Posterior vena cava (tissue), 2 donors: Measurements from ENCODE around the gene ABCB9. TPM values are rescaled to one million over a fixed set of nuclear protein-coding genes. Genes with fewer than 3 reads are reported as not detected.
A peak's percentile ranks its signal among the peaks of the same experiment; 100 is the strongest.

Experiments used
- DNase-seq: peaks from one replicate; pipeline ENCODE4 v3.0.0-alpha.2; 2020; ENCODE audit warnings: low spot score
- intact Hi-C, 2 donors: fragments of 100-400 bp; cut with DNase I; formaldehyde crosslinking; loops; one replicate each; pipeline versions ENCODE4 v1.14.1 to v1.14.2; 2022 to 2023
- total RNA-seq, 2 donors: library from RNA; stranded (reverse); fragmentation: NEBNext Ultra II Directional; extraction: Animal tissue kit (Norgen Biotek cat#: 25700); gene quantifications; one replicate each; pipeline ENCODE4 v1.2.1, GENCODE V29; 2021
- donor health status: DM: yes; HTN: yes; CAD: no.
- donor health status: DM: yes; HTN: yes; CAD: no.

The ABCB9 gene
- total RNA-seq, 2 donors from 2014 or later: 3.4 to 5.3 TPM

DNA sequence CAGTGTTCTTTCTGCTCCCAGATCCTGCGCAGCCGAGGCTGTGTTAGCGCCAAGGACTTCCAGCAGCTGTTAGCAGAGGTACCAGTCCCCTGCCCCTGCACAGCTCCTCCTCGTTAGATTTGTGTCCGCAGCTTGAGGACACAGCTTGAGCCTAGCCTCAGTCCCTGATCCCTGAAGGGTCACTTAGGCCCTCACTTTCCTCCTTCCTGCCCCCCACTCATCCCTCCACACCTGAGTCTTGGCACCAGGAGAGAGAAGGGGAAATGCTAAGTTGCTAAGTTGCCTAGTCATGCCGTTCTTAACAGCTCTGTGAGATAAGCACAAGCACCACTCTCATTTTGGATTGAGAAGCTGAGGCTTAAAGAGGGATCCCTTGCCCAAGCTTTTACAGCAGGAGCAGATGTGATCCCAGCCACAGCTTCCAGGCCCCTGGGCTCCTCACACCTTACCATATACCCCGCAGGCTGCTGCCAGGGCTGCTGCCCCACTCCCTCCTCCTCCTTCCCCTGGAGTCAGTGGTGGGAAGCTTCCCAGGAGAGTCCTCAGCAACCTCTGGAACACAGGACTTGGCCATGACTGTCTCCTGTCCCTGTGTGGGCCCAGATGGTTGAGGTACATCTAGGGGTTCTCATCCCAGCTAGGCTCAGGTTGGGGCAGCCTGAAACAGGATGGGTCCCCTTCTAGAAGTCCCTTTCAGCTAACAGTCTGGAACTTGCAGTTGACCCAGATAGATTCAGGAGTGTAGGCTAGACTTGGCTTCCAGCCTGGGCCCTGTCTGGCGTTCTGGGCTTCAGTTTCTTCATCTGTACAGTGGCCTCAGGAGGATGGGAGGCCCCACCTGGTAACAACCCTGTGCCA is 9.8 kb upstream of the ABCB9 start:
- intact Hi-C loops: loop anchor here in 1 of 2 donors (10.0 kb wide), 1 partner anchor 179 kb away; the partner anchor contains the start of gene PITPNM2

DNA sequence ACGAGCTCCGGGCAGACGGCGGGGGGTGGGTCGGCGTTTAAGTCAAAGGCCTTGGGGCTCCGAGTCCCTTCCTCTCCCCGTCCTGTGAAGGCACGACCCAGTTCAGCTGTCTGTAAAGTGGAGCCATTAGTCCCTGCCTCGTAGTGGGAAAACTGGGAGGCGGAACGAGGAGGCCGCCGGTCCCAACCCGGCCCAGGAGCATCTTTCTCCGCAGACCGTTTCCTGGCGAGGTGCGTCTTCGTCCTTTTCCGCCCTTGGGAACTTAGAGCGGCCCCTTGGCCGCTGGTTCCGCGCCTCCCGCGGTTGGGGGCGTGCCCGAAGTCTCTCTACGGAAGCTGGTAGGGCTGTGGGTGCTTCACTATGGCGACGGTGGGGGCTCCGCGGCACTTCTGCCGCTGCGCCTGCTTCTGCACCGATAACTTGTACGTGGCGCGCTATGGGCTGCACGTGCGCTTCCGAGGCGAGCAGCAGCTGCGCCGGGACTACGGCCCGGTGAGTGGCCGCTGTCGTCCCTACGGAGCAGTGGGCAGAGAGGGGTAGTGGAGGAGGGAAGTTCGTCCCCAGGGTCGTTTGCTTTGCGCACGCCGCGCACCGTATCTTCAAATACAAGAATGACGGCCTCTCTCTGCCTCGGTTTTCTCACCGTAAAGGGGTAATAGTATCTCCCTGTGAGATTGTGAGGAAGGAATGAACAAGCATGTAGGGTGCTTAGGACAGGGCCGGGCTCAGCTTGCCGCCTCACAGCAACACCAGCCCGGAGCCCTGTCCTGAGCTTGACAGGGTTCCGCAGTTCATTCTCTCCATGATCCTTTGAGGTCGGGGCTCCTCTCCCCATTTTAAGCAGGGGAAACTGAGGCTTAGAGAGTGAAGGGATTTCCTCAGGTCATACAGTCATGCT is 8.9 kb upstream of the ABCB9 start, which contains the start of gene OGFOD2:
Gene OGFOD2 (plus strand): TSS at position 353 of the 898 bp plus-strand sequence. CDS start 8 bp downstream, at position 361.
- DNase-seq: peak; percentile 97

More for the DNA sequence above, 9.8 kb upstream of the ABCB9 start:
- DNase-seq: no peak

DNA sequence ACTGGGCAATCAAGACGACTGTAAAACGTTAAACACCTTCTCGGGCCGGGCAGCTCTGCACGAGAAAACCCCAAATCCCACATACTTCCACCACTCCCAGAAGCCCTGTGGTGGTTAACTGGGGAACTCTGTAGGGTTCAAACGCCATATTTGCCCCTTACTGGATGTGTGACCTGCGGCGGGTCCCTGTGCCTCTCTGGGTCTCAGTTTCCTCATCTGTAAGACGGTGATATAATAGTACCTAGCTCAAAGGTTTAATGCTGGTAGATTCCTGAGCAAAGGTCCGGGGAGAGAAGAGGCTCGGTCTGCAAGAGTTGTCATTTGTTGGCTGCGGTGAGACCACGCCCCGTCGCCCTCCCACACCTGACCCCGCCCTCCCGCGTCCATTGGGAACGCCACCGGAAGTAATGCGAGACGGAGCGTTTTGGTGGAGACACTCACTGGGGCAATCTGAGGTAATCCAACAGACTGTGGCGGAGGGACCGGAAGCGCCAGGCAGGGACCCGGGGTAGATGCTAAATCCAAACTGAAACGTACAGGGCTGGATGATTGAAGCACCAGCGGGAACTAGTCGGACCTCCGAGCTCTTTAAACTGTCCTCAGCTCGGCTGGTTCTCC is 8.1 kb upstream of the ABCB9 start:
- DNase-seq: peak; percentile 99
- intact Hi-C loops: loop anchor here (5.0 to 10.0 kb wide), 2 partner anchors 178 to 180 kb away; partner anchors contain the start of gene PITPNM2 (in 2 of the 2)

More for the DNA sequence above, 8.9 kb upstream of the ABCB9 start, which contains the start of gene OGFOD2:
- intact Hi-C loops: loop anchor here (5.0 to 10.0 kb wide), 2 partner anchors 177 to 180 kb away; partner anchors contain the start of gene PITPNM2 (in 2 of the 2)

DNA sequence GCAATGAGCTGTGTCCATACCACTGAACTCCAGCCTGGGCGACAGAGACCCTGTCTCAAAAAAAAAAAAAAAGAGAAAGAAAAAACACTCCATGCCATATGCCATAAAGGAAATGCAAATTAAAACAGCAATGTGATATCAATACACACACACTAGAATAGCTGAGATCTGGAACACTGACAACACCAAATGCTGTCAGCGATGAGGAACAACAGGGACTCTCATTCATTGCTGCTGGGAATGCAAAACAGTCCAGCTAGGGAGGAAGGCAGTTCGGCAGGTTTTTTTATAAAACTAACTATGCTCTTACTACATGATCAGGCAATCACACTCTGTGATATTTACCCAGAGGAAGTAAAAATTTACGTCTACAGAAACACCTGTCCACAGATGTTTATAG is 3.4 kb upstream of the ABCB9 start:
- intact Hi-C loops: loop anchor here (5.0 to 10.0 kb wide), 2 partner anchors 183 to 185 kb away; partner anchors contain the start of gene PITPNM2 (in 2 of the 2)
- no peak for DNase-seq

DNA sequence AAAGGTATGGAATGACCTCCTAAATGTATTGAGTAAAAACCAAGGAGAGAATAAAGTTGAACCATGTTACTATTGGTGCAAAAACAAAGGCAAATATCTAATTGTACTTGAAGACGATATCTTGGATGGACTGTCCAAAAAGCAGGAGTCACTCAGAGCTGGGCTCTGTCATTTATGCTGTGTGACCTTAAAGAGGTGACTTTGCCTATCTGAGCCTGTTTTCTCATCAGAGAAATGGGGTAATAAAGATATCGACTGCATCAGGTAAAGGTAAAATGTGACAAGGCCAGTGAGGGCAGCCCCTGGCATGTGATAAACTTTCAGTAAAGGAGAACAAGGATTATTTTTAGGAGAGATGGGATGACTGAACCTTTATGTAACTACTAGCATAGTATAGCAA is 1.8 kb upstream of the ABCB9 start:
- no peak for DNase-seq
- intact Hi-C loops: no loop called here

DNA sequence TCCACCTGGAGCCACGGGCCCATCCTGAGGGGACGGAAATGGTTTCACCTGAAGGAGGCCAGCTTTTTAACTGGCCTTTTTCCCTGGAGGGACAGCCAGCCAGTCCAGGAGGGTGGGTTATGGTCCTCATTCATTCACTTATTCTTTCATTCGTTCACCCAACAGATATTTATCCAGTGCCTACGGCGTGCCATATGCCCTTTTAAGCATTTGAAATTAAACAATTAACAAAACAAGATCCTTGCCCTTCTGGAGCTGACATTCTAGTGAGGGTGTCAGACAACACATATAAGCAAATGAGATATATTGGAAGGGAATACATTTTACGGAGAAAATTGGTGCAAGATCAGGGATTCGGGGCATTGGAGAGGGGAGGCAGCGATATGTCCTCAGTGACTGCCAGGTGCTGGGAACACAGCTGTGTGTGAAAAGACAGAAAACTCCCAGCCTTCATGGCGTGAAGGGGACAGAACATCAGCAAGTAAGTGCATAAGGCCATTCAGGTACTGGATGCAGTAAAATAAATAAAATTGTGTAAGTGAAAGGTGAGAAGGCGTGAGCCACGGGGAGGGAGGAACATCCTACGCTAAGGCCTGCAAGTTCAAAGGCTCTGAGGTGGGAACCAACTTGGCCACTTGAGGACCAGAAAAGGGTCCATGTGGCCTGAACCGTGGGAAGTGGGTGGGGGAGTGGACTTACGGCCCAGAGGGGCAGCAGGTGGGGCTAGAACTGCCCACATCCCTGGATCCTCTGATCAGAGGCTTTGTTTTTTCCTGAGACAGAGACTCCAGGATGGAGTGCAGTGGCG is 684 bp upstream of the ABCB9 start:
- no peak for DNase-seq
- intact Hi-C loops: no loop called here

DNA sequence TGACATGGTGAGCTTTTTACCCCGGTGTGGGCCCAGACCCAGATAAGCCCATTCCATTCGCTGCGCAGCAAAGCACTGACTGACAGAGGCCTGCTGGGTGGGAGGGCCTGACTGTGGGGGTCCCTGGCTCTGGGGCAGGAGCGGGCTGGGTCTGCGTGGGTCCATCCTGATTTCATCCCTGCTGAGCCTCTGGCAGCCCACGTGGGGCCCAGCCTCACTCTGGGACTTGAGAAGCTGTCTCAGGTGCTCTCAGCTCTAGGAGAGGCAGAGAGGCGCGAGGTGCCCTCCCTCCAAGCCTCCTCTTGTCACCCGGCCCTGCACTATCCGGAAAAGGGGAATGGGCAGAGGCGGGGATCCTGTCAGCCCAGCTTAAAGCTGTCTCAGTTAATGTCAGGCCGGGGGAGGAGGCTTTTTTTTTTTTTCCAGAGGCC is 927 bp downstream of the ABCB9 start:
- intact Hi-C loops: no loop called here
- no peak for DNase-seq

DNA sequence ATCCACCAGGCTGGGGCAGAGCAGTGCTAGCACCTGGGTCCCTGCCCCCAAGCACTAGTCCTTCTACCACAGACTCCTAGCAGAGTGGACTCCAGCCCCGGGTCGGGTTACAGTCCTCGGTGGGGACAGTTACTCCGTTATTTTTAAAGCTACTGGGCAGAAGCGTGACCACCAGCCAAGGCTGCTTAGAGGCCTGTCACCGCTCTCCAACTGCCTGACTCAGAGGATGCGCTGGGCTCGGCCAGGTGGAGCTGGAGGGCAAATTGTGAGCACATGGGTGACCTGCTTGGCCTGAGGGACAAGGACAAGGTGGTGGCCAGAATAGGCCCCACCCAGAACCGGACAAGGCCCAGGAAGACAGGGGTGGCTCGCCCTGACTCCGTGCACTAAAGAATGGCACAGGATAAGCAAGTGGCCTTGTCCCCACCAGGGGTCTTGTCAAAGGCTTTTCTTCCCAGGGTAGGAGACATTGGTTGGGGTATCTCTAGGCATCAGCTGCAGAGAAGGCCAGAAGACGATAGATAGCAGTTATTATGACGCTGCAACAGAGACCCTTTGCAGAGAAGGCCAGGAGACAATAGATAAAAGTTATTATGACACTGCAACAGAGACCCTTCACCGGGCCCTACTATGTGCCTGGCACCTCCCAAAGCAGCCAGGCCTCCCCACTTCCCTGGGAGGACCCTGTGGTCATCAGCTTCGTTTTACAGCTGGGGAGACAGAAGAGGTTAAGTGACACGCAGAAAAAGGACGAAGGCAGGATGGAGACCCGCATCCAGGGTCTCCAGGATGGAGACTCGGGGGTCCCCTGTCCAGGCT is 1.6 kb downstream of the ABCB9 start:
- DNase-seq: no peak
- intact Hi-C loops: no loop called here

DNA sequence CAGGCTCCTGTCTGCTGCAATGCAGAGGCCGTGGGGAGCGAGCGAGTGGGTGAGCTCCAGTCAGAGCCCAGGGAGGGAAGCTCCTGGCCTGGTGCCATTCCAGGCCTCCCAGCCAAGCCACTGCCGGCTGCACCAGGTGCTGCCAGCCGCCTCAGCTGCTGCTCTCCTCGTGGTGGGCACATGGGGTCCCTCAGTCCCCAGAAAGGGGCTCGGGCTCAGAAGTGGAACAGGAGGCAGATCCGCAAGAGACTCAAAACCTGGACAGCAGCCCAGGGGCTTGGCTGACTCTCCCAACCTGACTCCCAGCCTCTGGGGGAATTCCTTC is 2.4 kb downstream of the ABCB9 start:
- intact Hi-C loops: no loop called here
- DNase-seq: peak; percentile 82

DNA sequence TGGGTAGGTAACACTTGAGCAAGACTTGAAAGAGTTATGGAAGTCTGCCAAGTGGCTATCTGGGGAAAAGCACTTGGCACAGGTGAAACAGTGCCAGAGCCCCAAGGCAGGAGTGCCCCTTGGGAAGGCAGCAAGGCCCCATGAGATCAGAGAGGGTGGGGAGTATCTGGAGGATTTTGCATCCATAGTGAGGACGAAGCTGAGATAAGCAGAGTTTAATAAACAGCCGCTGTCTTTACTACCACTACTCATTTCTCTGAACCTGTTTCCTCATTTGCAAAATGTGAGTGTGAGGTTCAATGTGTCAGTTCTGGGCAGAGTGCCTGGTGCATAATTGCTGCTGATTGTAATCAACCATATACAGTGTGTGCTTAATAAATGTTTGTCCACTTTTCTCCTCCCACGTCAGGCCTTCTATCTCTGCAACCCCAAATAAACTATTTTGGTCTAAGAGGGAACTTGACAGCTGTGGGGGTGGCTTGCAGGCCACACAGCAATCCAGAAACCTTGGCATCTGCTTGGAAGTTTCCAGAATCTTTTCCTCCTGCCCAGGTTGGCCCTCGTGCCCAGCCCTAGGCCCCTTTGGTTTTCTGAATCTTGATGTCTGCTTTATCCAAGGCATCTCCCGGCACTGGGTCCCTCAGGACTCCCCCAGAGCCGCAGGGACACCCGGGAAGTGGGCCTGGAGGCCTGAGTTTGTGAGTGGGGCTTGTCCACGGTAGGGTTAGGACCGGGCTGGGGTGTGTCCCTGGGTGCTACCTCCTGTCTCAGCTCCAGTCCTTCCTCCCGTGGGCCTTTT is 4.5 kb downstream of the ABCB9 start:
- intact Hi-C loops: no loop called here
- no peak for DNase-seq

DNA sequence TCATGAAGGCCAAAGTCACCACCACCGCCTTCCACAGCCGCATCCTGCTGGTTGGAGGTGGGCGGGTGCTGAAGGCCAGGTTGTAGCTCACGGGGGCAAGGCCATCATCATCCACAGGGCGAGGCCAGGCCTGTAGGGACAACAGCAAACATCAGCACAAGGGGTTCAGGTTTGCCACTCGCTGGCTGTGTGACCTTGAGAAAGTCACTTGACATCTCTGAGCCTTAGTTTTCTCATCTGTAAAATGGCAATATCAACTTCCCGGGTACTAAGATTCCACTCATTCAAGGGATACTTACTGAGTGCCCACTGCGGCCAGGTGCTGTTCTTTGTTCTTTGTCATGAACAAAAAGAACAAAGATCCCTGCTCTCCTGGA is 6.1 kb downstream of the ABCB9 start:
- no peak for DNase-seq
- intact Hi-C loops: no loop called here

DNA sequence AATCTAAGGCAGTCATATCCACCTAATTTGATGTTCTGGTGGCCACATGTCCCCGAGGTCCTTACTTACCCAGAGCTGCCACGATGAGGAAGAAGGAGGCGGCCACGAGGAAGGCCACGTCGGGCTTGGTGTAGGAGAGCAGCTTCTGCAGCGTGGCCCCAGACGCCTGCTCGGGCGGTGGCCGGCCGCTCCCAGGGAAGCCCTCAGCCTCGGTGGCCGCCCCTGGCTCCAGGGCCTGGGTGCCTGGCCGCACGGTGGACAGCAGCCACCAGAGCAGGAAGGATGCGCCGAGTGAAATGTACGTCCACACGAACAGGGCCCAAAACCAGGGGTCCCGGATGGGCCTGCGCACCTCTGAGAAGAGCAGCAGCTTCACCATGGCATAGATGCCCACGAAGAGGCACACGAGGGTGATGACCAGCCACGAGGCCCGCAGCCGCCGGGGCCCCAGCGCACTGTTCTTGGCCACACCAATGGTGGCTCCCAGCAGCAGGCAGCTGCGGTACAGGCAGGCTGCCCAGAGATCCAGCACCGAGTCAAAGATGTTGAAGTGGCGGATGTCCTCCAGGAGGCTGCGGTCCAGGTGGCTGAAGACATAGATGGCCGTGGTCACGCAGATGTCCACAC is 6.6 kb downstream of the ABCB9 start:
- no peak for DNase-seq
- intact Hi-C loops: loop anchor here in 1 of 2 donors (10.0 kb wide), 1 partner anchor 165 kb away; no protein-coding TSS in a partner anchor

DNA sequence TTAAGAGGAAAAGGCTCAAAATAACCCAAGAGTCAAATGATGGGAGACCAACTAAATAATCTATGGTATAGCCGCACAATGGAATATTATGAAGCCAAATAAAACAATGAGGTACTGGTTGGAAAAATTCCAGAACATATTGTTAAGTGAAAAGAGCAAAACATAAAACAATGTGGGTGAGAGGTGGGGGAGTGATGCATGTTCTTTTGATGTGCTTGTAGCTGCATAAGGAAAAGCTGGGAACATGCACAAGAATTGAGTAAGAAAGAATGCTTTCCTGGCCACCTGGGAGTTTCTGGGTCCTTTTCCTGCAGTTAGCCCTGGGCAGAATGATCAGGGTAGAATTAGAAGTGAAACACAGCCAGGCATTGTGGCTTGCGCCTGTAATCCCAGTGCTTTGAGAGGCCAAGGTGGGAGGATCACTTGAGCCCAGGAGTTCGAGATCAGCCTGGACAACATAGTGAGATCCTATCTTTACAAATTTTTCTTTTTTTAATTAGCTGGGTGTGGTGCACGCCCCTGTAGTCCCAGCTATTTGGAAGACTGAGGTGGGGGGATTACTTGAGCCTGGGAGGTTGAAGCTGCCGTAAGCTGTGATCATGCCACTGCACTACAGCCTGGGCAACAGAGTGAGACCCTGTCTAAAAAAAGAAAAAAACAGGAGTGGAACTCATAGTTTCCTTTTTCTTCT is 7.9 kb downstream of the ABCB9 start:
- intact Hi-C loops: loop anchor here in 1 of 2 donors (10.0 kb wide), 1 partner anchor 164 kb away; no protein-coding TSS in a partner anchor
- no peak for DNase-seq

DNA sequence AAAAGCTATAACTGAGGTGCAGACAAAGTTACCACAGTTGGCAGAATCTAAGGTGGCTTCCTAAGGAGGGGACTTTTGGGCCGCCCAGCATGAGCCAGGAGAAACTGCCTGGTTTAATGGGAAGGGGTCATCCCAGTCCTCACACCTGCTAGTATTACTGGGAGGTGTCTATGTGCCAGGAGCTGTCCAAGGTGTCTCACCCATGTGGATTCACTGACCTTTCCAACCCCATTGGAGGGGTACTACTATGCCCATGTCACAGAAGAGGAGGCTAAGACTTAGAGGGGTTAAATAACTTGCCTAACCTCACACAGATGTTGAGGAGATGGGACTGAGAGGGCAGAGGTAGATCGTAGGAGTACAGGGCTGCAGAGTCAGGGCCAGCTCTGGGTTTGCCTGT is 10.2 kb downstream of the ABCB9 start:
- intact Hi-C loops: loop anchor here in 1 of 2 donors (10.0 kb wide), 1 partner anchor 161 kb away; no protein-coding TSS in a partner anchor
- DNase-seq: no peak

DNA sequence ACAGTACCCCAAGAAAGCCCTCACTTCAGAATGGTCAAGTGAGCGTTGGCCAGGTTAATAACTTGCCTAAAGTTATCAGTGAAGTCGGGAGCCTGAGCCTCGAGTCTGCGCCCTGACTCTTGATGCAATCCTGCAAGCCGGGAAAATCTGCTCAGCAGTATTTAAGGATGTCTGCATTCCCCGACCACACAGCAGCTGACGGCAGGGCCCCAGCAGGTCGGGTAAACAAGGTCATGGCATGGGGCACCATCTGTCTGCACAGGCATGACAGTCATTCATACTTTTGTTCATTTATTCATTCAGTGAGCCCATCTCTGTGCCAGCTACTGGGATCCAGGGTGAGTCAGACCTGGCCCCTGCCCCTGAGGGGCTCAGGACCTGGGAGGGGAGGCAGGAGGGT is 11.1 kb downstream of the ABCB9 start:
- DNase-seq: no peak
- intact Hi-C loops: loop anchor here in 1 of 2 donors (10.0 kb wide), 1 partner anchor 160 kb away; no protein-coding TSS in a partner anchor
